ENCODE results near the gene KIRREL1. TPM values are rescaled to one million over a fixed set of nuclear protein-coding genes. Genes with fewer than 3 reads are reported as not detected.

Gene KIRREL1
- total RNA-seq, 1 experiment from 2014 or later = 42.4 TPM

DNA sequence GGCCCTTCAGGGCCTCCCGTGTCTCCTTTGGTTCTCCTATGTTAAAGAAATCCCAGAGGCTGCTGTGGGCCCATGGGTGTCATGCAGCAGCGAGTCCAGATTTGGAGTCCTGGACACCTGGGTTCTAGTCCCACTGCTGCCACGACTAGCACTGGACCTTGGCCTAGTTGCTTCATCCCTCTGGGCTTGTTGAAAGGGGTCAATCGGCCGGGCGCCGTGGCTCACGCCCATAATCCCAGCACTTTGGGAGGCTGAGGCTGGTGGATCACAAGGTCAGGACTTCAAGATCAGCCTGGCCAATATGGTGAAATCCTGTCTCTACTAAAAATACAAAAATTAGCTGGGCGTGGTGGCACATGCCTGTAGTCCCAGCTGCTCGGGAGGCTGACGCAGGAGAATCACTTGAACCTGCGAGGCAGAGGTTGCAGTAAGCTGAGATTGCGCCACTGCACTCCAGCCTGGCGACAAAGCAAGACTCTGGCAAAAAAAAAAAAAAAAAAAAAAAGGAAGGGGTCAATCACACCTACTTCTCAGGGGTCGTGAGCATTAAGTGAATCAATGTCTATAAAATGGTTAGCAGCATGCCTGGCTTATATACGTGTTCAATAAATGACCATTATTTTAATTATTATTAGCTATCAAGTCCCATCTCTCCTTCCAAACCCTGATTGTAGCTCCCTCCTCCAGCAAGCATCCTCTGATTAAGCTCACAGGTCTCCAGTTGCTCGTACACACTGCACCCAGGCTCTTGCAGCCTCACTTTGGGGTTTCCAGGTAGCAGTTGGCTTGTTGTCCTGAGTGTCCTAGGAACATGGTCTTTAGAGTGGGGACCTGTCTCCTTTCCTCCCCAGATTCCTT is 43.8 kb downstream of the KIRREL1 start:
- Mint-ChIP-seq H3K27ac (peak overlapping the region; percentile 87), H3K4me3 (no peak overlapping the region), H3K27me3 (ENCODE audit: low read depth) (no peaks in the 10 kb centered on the region), H3K9me3 (no peaks in the 10 kb centered on the region), H3K4me1 (peaks cover 49% of the 10 kb centered on the region), H3K36me3 (peaks cover 2% of the 10 kb centered on the region; the same call in 1 of the 2 replicates)
- TF ChIP-seq TP53 (CRISPR knock-in tag; IDR thresholded peaks at IDR 0.05) (no peak), ESRRA (CRISPR knock-in tag; IDR thresholded peaks at IDR 0.05; ENCODE audit: borderline replicate concordance) (no peak), NR3C1 (CRISPR knock-in tag; conservative IDR thresholded peaks at IDR 0.05; ENCODE audit: low read depth) (no peak)
- TF ChIP-seq, protein P1, sequence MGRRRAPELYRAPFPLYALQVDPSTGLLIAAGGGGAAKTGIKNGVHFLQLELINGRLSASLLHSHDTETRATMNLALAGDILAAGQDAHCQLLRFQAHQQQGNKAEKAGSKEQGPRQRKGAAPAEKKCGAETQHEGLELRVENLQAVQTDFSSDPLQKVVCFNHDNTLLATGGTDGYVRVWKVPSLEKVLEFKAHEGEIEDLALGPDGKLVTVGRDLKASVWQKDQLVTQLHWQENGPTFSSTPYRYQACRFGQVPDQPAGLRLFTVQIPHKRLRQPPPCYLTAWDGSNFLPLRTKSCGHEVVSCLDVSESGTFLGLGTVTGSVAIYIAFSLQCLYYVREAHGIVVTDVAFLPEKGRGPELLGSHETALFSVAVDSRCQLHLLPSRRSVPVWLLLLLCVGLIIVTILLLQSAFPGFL (CRISPR knock-in tag; IDR thresholded peaks at IDR 0.05; ENCODE audit: borderline replicate concordance) = no peak
- TF ChIP-seq, protein P2, sequence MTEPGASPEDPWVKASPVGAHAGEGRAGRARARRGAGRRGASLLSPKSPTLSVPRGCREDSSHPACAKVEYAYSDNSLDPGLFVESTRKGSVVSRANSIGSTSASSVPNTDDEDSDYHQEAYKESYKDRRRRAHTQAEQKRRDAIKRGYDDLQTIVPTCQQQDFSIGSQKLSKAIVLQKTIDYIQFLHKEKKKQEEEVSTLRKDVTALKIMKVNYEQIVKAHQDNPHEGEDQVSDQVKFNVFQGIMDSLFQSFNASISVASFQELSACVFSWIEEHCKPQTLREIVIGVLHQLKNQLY (CRISPR knock-in tag; IDR thresholded peaks at IDR 0.05) = no peak
- TF ChIP-seq, protein P3, sequence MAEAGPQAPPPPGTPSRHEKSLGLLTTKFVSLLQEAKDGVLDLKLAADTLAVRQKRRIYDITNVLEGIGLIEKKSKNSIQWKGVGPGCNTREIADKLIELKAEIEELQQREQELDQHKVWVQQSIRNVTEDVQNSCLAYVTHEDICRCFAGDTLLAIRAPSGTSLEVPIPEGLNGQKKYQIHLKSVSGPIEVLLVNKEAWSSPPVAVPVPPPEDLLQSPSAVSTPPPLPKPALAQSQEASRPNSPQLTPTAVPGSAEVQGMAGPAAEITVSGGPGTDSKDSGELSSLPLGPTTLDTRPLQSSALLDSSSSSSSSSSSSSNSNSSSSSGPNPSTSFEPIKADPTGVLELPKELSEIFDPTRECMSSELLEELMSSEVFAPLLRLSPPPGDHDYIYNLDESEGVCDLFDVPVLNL (CRISPR knock-in tag; IDR thresholded peaks at IDR 0.05; ENCODE audit: borderline replicate concordance, low read depth) = no peak
- ChIA-PET CTCF (interaction anchor here (0.6 to 4.6 kb wide), 38 partner anchors 8 to 165 kb away, joined by 3 to 70 read pairs (median 4); partner anchors contain the start of gene KIRREL1), POLR2A (interaction anchor here (0.6 to 0.9 kb wide), 4 partner anchors 18 to 1410 kb away, joined by 3 to 6 read pairs (median 4); no protein-coding TSS in a partner anchor)
- no peak; the same call in 1 of the 2 replicates for ATAC-seq
- DNase-seq (ENCODE audit: low spot score) = no peak

DNA sequence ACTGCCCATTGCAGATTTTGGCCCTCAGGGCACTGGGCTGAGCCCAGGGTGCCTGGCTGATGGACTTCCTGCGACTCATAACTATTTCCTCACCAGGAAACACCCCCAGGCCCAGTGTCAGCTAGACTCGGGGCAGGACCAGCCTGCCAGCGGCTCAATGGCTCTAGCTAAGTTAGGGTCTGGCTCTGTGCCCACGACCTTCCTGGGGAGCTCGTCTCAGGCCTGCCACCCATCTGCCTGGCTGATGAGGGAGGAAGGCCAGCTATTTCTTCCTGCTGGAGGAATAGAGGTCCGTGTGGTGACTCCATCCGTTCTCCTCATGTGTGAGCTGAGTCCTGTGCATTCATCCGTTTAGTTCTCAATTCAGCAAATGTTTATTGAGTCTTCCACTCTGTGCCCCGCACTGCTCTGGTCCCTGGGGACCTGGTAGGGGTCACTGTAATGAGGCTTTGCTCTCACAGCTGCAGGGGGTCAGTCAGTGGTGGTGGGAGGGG is 44.5 kb downstream of the KIRREL1 start:
- ATAC-seq = peak; percentile 18
- H3K36me3 Mint-ChIP-seq = peaks cover 2% of the 10 kb centered on the region; the same call in 1 of the 2 replicates
- no peak overlapping the region for H3K4me3 Mint-ChIP-seq
- DNase-seq (ENCODE audit: low spot score) = no peak
- peaks cover 48% of the 10 kb centered on the region for H3K4me1 Mint-ChIP-seq
- H3K27ac Mint-ChIP-seq = peak overlapping the region; percentile 87
- H3K27me3 Mint-ChIP-seq (ENCODE audit: low read depth) = no peaks in the 10 kb centered on the region
- POLR2A ChIA-PET = interaction anchor here (0.7 kb wide), 2 partner anchors 17 to 1411 kb away, joined by 3 to 6 read pairs; no protein-coding TSS in a partner anchor
- CTCF ChIA-PET = interaction anchor here (0.6 to 4.6 kb wide), 28 partner anchors 11 to 84 kb away, joined by 3 to 70 read pairs (median 5); partner anchors contain the start of gene KIRREL1
- H3K9me3 Mint-ChIP-seq = no peaks in the 10 kb centered on the region
- TF ChIP-seq ZNF232 (CRISPR knock-in tag; IDR thresholded peaks at IDR 0.05) (no peak), ZNF317 (CRISPR knock-in tag; IDR thresholded peaks at IDR 0.05; ENCODE audit: borderline replicate concordance, low read depth) (no peak), NR3C1 (CRISPR knock-in tag; conservative IDR thresholded peaks at IDR 0.05; ENCODE audit: low read depth) (no peak), HMGA2 (CRISPR knock-in tag; IDR thresholded peaks at IDR 0.05) (no peak), MXD4 (CRISPR knock-in tag; IDR thresholded peaks at IDR 0.05; ENCODE audit: borderline replicate concordance) (no peak), JAZF1 (CRISPR knock-in tag; IDR thresholded peaks at IDR 0.05) (no peak), ZNF671 (CRISPR knock-in tag; IDR thresholded peaks at IDR 0.05) (no peak), NR1H2 (CRISPR knock-in tag; IDR thresholded peaks at IDR 0.05) (no peak)
- TF ChIP-seq, protein P4, sequence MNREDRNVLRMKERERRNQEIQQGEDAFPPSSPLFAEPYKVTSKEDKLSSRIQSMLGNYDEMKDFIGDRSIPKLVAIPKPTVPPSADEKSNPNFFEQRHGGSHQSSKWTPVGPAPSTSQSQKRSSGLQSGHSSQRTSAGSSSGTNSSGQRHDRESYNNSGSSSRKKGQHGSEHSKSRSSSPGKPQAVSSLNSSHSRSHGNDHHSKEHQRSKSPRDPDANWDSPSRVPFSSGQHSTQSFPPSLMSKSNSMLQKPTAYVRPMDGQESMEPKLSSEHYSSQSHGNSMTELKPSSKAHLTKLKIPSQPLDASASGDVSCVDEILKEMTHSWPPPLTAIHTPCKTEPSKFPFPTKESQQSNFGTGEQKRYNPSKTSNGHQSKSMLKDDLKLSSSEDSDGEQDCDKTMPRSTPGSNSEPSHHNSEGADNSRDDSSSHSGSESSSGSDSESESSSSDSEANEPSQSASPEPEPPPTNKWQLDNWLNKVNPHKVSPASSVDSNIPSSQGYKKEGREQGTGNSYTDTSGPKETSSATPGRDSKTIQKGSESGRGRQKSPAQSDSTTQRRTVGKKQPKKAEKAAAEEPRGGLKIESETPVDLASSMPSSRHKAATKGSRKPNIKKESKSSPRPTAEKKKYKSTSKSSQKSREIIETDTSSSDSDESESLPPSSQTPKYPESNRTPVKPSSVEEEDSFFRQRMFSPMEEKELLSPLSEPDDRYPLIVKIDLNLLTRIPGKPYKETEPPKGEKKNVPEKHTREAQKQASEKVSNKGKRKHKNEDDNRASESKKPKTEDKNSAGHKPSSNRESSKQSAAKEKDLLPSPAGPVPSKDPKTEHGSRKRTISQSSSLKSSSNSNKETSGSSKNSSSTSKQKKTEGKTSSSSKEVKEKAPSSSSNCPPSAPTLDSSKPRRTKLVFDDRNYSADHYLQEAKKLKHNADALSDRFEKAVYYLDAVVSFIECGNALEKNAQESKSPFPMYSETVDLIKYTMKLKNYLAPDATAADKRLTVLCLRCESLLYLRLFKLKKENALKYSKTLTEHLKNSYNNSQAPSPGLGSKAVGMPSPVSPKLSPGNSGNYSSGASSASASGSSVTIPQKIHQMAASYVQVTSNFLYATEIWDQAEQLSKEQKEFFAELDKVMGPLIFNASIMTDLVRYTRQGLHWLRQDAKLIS (CRISPR knock-in tag; IDR thresholded peaks at IDR 0.05; ENCODE audit: borderline replicate concordance) = no peak
- TF ChIP-seq, protein P5, sequence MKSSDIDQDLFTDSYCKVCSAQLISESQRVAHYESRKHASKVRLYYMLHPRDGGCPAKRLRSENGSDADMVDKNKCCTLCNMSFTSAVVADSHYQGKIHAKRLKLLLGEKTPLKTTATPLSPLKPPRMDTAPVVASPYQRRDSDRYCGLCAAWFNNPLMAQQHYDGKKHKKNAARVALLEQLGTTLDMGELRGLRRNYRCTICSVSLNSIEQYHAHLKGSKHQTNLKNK (CRISPR knock-in tag; IDR thresholded peaks at IDR 0.05) = no peak
- TF ChIP-seq, protein P6, sequence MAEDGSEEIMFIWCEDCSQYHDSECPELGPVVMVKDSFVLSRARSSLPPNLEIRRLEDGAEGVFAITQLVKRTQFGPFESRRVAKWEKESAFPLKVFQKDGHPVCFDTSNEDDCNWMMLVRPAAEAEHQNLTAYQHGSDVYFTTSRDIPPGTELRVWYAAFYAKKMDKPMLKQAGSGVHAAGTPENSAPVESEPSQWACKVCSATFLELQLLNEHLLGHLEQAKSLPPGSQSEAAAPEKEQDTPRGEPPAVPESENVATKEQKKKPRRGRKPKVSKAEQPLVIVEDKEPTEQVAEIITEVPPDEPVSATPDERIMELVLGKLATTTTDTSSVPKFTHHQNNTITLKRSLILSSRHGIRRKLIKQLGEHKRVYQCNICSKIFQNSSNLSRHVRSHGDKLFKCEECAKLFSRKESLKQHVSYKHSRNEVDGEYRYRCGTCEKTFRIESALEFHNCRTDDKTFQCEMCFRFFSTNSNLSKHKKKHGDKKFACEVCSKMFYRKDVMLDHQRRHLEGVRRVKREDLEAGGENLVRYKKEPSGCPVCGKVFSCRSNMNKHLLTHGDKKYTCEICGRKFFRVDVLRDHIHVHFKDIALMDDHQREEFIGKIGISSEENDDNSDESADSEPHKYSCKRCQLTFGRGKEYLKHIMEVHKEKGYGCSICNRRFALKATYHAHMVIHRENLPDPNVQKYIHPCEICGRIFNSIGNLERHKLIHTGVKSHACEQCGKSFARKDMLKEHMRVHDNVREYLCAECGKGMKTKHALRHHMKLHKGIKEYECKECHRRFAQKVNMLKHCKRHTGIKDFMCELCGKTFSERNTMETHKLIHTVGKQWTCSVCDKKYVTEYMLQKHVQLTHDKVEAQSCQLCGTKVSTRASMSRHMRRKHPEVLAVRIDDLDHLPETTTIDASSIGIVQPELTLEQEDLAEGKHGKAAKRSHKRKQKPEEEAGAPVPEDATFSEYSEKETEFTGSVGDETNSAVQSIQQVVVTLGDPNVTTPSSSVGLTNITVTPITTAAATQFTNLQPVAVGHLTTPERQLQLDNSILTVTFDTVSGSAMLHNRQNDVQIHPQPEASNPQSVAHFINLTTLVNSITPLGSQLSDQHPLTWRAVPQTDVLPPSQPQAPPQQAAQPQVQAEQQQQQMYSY (CRISPR knock-in tag; IDR thresholded peaks at IDR 0.05) = no peak
- TF ChIP-seq, protein P7, sequence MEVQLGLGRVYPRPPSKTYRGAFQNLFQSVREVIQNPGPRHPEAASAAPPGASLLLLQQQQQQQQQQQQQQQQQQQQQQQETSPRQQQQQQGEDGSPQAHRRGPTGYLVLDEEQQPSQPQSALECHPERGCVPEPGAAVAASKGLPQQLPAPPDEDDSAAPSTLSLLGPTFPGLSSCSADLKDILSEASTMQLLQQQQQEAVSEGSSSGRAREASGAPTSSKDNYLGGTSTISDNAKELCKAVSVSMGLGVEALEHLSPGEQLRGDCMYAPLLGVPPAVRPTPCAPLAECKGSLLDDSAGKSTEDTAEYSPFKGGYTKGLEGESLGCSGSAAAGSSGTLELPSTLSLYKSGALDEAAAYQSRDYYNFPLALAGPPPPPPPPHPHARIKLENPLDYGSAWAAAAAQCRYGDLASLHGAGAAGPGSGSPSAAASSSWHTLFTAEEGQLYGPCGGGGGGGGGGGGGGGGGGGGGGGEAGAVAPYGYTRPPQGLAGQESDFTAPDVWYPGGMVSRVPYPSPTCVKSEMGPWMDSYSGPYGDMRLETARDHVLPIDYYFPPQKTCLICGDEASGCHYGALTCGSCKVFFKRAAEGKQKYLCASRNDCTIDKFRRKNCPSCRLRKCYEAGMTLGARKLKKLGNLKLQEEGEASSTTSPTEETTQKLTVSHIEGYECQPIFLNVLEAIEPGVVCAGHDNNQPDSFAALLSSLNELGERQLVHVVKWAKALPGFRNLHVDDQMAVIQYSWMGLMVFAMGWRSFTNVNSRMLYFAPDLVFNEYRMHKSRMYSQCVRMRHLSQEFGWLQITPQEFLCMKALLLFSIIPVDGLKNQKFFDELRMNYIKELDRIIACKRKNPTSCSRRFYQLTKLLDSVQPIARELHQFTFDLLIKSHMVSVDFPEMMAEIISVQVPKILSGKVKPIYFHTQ (CRISPR knock-in tag; IDR thresholded peaks at IDR 0.05) = no peak

All from WTC11 (cell line).